ENCODE measurements around the gene PREX1.
"Not testable (repeated sequence)": the region's sequence is repeated elsewhere in the genome, so short reads cannot be mapped to it uniquely, and the experiment has no call there.

The PREX1 gene

DNA sequence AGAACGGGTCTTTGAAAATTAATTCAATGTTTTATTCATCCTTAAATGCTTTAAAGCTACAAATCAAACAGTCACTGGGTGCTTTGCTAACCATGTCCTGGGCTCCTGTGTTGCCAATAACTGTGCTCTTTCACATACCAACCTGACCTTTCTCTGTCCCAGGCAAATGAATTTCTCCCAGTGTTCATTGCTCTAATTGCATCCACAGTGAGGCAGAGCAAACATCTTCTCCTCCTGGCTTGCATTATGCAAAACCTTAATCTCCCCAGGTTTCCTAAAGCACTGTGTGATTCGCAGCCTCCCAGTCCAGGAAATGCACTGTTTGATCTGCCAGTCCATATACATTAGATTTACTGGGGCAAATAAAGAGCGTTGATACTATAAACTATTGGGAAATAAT is 219.0 kb downstream of the PREX1 start:
- intact Hi-C loops (cut with DNase I), result no loop called here
- peak in 1 of 10 donors; percentile 3 for DNase-seq

DNA sequence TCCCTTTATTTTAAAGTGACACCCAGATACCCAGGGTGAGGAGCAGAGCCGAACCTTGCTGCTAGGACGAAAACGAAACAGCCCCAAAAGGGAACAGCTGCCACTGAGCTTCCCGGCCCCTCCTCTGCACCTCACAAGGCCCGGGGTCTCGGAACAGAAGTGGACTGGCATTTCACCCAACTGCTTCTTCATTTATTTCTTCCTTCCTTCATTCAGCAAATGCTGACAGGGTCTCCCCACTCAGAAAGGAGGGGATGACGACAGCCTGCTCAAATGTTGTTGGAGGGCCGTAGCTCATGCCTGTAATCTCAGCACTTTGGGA is 220.3 kb downstream of the PREX1 start:
- intact Hi-C loops (cut with DNase I), result no loop called here
- peak in 3 of 10 donors; percentile 30 to 52 (median 45) for DNase-seq

DNA sequence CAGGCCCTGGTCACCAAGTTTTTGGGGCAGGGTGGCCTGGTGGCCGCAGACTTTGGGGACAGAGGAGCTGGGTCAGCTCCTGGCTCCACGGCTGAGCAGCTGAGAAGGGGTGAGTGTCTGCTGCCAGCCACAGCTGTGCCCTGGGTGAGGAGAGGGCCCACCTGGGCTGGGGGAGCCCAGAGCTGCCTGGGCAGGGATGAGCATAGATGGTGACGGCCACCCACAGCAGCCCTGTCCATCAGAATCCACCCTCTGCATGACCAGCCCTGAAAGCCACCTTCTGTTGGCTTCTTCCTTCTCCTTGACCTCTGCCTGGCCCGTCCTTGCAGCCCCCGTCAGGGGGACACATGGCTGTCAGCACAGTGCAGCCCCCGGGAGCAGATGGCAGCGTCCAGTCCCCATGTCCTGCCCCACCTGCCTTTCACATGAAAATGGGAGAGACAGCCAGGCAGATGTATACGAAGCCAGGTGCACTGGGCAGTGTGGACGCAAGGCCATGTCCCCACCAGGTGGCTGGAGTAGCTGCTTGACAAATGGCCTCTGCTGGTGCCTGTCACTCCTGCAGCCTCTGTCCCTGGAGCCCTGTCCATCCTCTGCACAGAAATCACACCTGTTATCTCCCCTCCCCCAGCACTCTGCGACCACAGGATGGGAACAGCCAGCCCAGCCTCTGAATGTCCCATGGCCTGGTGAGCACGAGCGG is 220.8 kb downstream of the PREX1 start:
- intact Hi-C loops (cut with DNase I), result no loop called here
- DNase-seq, result peak in 4 of 10 donors; percentile 3 to 66 (median 57)

DNA sequence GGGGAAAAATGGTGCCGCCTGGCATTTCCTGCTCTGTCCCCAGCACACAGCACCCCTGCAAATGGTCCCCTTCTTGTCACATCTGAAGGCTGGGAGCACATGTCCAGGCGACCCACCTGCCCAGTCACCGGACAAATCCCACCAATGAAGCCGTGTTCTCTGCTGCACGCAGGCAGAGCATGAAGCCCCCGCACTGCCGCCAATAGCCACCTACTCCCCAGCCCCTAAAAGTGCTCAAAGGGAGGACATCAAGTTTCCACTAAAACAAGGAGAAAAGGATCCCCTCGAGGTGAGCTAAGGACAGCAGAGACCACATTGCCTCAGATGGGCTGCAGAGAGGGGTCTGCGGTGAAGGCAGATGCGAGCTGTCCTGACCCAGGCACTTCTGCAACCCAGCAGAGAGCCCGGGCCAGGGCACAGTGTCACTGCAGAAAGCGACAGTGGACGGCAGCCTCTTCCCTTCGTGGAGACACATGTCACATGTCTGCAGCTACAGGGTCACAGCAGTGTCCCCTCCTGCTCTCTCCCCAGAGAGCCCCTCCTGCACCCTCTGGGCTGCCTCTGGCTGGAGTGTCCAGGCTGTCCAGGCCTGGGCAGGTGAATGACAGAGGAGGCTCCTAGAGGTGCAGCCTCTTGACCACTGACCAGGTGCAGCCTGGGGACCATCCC is 221.5 kb downstream of the PREX1 start:
- peak in 2 of 10 donors; percentile 47 to 77 for DNase-seq

DNA sequence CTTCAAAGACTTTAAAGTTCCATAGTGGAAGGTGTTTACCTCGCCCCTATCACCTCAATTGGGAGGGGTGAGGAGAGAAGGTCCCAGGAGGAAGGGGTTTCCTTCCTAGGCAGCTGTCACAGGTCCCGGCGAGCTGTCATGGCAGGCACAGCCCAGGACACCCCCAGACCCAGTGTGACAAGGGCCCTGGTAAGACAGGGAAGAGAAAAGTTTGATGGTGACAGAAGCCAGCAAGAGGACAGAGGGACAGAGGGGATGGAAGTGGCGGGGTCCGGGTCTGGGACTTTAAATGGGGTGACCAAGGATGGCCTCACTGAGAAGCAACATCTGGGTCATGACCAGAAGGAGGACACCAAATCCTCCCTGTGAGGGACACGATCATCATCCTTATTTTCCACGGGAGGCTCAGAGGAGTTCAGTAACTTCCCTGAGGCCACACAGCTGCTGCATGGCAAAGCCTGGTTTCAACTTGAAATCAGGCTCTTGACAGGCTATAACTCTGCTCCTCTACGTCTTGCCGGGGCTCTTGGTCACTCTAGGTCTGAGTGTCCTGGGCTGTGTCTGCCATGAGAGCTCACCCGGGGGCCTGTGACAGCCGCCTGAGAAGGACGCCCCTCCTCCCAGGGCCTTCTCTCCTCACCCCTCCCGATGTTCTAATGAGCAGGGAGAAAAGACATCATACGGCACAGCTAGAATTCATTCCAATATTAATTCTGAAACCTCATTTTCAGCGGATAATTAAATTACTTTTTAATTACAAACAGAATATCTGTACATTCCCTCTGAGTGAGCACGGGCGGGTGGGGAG is 222.2 kb downstream of the PREX1 start:
- intact Hi-C loops (cut with DNase I), result no loop called here
- DNase-seq, result peak in 3 of 10 donors; percentile 32 to 35 (median 34)

More for the DNA sequence above, 221.5 kb downstream of the PREX1 start:
- intact Hi-C loops (cut with DNase I), result no loop called here

DNA sequence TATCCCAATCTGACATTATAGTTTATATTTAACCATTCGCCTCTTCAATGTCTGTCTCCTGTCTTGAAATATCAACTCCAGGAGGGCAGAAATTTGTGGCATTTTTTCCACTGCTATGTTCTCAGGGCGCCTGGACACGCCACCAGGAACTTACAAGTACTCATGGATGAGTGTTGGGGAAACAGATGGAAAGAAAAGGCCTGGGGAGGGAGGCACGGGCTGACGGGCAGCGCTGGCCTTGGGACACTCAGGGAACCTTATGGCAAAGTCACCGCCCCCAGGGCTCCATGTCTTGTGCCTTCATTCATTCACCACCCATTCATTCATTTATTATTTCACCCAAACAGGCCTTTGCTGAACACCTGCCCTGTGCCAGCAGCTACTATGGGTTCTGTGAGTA is 222.9 kb downstream of the PREX1 start:
- peak in 2 of 10 donors; percentile 50 to 59 for DNase-seq

DNA sequence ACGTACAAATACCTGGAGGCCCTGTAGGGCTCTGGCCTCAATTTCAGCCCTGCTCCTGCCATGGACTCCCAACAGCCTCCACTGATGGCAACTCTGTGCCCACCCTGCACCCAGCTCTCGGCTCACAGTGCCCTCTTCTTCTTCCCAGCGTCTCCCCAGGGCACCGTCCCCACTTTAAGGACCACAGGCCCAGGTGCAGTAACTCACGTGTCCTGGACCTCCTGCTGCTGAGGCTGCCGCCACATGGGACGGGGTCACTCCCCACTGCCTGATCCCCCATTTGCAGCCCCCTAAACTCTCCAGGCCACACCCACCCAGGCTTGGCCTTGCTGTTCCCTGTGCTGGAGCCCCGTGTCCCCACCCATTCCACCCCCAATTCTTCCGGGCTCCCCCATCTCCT is 223.4 kb downstream of the PREX1 start:
- intact Hi-C loops (cut with DNase I), result no loop called here
- peak in 1 of 10 donors; percentile 21 for DNase-seq

More for the DNA sequence above, 222.9 kb downstream of the PREX1 start:
- intact Hi-C loops (cut with DNase I), result no loop called here

DNA sequence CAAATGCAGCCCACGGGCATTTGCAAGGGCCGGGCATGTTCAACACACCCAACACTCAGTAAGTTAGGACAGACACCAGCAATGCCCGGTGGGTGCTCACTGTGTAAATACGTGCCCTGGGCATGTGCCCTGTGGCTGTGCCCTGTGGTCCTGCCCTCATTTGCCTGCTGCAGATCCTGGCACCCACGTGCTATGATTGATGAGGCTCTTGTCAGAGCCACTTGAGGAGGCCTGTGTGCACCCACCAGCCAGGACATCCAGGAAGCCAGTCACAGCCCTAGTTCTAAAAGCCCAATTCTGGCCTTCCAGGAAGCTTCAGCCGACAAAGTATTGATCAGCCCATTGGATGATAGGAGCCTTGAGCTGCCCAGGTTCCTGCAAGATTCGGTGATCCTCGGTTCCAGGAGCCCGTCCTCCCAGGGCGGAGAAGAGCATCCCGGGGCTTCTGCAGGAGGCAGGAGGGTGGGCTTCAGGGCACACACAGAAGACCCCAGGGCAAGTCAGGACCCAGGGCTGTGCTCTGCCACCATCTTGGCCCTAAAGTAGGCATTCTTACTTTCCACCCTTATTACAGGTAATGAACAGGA is 223.9 kb downstream of the PREX1 start:
- DNase-seq, result peak in 2 of 10 donors; percentile 62 to 68
- intact Hi-C loops (cut with DNase I), result no loop called here

DNA sequence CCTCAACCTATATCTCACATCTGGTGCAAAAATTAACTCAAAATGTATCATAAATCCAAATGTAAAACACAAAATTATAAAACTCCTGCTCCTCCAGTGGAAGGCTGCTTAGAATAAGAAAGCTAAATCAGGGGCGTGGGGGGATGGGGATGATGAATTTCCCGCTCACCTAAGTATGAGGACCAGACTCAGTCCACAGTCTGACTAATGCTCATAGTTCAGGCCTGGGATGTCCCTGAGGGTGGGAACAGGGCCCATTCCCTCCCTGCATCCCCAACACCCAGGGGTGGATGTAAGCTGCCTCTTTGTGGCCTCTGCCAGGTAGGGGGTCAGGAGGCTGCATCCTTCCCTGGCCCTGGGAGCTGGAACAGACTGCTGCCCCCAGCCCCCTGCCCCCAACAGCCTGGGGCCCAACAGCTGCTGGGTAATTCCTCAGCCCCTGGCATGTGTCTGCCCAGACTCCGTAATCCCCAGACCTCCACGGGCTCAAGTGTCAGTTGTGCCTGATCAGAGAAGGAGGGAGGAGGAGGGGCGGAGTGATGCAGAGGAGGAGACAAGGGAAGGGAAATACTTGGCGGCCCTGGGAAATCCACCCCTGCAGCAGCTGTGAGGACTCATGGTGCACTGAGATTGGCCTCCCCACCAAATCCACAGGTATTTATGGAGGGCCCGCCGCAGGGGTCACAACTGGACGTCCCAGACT is 224.5 kb downstream of the PREX1 start:
- intact Hi-C loops (cut with DNase I), result no loop called here
- DNase-seq, result peak in 3 of 10 donors; percentile 23 to 76 (median 47)

DNA sequence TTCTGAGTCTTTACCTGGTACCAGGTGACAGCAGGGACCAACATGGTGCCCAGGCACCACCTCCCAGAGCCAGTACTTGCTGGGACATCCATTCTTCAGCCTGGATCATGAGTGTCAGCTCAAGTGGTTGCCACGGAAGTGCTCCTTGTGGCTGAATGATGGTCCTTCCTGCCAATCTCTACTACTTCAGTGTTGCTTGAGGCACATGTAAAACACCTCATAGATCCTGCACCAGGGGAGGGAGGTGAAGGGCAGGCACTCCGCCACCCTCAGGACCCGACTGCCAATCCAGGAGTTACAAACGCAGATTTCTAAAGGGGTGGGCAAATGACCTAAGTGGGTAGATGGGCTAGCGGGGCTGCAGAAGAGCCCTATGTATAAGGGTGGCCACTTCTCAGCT is 226.0 kb downstream of the PREX1 start:
- intact Hi-C loops (cut with DNase I), result no loop called here
- DNase-seq, result peak in 1 of 10 donors; percentile 71

DNA sequence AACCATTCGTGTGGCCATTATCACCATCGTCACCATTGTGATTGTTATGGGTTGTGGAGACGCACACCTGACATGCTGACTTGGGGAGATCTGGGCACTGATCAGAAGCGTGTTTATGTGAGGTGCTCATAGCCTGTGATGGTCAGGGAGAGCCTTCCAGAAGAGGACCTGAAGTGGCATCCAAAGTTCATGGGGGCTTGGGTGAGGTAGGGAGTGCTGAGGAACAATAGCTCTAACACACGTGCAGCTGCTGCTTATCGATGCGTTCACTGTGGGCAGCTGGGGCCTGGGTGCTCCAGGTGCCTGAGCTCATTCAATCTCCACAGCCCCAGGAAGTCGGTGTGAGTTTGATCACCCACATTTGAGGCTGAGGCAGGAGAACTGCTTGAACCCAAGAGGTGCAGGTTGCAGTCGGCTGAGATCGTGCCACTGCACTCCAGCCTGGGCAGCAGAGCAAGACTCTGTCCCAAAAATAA is 227.3 kb downstream of the PREX1 start:
- DNase-seq, result peak in 2 of 10 donors; percentile 39 to 56
- intact Hi-C loops (cut with DNase I), result no loop called here

DNA sequence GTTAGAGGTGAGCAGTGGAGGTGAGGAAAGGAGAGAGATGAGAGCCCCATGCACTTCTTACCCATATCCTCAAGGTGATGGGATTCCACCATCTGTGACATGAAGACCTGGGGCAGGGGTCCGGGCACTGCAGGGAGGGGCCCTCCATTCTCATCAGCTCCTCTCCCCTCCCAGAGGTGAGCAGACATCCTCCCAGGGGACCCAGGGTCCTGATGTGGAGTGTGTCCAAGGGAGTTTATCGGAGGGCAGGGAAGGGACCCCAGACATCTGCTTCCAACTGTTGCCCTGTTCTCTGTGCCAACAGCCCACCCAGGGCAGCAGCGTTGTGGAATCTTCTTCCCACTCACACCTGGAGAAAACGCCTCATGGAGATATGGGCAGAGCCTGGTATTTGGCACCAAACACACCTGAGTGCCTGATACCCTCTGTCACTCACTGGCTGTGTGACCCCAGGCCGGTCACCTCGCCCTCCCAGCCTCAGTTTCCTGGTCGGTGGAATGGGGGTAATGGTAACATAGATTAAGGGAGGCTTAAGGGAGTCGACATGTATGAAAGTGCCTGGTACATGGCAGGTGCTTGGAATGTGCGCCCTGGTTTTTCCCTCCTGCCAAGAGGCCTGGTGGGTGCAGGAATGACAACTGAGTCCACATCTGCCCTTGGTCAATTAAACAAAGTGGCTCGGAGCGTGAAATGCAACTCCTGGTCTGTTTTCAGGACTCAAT is 227.9 kb downstream of the PREX1 start:
- peak in 2 of 10 donors; percentile 44 to 56 for DNase-seq
- intact Hi-C loops (cut with DNase I), result no loop called here

DNA sequence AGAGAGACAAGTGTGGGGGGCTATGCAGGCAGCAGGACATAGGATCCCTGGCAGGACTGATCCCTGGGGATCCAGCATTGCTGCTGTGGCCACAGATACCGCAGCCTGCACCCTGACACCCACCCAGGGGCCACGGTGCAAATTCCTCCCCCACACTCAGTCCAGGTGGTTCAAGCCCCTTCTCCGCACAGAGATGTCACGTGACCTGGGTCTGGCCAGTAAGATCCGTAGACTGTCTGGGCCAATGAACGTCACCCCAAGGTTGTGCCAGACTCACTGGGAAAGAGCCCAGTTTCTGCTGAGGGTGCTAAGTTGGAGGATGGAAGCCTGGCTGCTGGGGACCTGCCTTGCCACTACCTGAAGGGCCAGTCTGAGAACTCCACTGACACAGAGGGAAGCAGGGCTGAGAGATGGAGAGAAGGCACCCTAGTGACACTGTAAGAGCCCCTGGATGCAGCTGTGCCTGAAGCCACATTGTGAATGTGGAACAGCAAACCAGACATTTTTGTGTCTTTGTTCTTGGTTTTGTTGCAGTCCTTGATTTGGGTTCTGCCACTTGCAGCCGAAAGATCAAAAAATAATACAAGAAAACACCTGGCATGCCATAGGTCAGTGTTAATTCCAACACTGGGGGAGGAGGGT is 228.6 kb downstream of the PREX1 start:
- peak in 1 of 10 donors; percentile 42 for DNase-seq
- intact Hi-C loops (cut with DNase I), result no loop called here

DNA sequence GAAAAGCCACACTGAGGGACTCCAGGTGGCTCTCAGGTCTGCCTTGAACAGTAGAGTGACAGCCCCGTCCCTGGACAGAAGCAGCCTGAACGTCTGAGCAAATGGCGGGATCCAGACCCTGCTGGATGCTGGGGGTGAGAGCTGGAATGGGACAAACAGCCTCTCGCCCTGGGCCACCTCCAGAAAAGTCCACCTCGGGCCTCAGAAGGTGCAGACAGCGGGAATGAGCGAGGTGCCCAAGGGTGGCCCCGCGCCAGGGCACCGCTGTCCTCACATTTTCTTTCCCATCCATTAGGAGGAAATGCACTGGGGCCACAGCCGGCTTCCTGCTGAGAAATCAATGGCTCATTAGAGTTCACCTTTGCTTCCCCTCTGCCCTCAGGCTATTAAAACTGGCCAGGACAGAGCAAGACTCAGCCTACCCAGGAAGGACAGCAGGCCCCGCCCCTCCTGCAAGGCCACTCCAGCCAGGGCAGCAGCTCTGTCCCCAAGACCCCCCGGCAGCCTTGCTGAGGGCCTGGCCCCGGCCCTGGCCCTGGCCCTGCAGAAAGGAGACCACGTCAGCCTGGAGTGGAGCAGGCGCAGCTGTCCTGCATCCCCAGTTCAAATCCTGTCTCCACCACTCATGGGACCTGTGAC is 229.4 kb downstream of the PREX1 start:
- intact Hi-C loops (cut with DNase I), result not testable (repeated sequence)
- peak in 2 of 10 donors; percentile 22 to 62 for DNase-seq

DNA sequence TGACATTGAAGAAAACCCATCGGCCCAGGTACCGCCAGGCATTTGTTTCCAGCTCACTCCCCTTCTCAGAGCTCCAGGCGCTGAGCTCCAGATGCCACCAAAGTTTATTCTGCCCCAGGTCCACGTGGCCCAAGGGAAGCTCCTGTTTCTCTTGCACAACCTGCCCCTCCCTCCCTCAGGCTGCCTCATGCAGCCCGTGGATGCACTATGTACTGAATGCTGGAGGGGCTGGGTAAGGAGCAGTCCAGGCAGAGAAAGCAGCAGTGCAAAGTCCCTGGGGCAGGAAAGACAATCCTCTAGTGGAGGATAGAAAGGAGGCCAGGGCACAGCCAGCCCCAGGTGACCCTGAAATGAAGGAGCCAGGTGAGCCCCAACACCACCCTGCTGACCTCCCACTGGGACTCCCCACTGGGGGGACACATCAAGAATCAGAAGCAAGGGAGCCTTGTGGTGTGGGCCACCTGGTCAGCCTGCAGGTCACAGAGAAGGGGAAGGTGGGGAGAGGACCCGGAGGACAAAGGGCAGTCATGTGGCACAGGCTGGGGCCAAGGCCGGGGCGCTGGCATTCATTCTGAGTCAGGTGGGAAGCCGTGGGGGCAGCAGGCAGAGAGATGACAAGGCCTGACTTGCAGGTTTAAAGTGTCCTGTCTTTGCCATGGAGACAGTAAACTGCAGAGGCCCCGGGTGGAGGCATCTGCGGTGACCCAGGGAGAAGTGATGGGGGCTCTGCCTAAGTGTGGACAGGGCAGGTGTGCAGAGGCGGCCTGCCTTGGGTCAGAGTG is 230.1 kb downstream of the PREX1 start:
- DNase-seq, result peak in 2 of 10 donors; percentile 66 to 73
- intact Hi-C loops (cut with DNase I), result no loop called here

DNA sequence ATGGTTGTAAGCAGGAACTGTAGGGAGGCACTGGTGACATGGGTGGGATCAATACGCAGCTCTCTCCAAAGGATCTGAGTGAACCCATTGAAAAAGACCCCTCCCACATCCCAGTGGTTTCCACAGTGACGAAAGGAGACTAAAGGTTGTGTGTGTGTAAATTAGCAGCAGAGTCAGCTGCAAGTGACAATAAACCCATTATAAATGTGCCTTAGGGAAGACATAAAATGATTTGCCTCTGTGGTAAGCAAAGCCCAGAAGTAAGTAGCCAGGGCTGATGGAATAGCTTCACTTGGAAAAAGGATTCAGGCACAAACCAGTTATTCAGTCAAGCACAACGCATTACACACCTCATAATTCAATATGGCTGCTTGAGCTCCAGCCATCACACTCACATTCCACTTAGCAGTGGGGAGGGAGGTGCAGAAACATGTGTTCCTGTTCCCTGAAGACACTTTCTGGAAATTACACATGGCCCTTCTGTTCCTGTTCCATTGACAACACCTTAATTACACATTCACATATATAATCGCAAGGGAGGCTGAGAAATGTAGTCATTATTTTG is 231.4 kb downstream of the PREX1 start:
- intact Hi-C loops (cut with DNase I), result no loop called here
- DNase-seq, result no peak

Data from posterior cingulate gyrus (tissue), 11 donors.